Left kidney (tissue), 2 donors: Measurements from ENCODE around the gene TAF10. TPM values are rescaled to one million over a fixed set of nuclear protein-coding genes. Genes with fewer than 3 reads are reported as not detected.
A peak's percentile ranks its signal among the peaks of the same experiment; 100 is the strongest.

ENCODE experiments used
- DNase-seq: peaks from one replicate; pipeline ENCODE4 v3.0.0-alpha.2; 2013
- polyA plus RNA-seq: library from polyadenylated mRNA; unstranded; fragments of 120-200 nt; gene quantifications from one replicate; pipeline ENCODE4 v1.2.1, GENCODE V29; 2013; ENCODE audit not compliant: insufficient read length

The TAF10 gene
- polyA plus RNA-seq, 1 donor: 67.1 TPM

DNA sequence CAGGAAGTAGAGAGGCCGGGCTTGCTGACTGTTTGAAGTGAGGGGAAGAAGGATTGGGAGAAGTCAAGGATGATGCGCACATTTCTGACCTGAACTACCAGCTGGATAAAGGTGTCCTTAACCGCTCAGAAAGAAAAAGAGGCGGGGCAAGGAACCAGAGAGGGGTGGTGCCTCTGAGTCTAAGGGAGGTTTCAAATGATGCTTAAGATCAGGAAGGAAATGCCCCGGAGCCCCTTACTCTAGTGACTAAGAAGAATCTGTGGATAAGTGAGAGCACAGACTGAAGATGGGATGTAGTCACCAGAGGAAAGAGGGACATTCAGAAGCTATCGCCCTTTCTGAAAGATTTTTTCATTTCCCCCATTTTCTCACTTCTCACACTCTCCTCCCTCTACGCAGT, 30.9 kb upstream of the TAF10 start:
- no peak for DNase-seq

DNA sequence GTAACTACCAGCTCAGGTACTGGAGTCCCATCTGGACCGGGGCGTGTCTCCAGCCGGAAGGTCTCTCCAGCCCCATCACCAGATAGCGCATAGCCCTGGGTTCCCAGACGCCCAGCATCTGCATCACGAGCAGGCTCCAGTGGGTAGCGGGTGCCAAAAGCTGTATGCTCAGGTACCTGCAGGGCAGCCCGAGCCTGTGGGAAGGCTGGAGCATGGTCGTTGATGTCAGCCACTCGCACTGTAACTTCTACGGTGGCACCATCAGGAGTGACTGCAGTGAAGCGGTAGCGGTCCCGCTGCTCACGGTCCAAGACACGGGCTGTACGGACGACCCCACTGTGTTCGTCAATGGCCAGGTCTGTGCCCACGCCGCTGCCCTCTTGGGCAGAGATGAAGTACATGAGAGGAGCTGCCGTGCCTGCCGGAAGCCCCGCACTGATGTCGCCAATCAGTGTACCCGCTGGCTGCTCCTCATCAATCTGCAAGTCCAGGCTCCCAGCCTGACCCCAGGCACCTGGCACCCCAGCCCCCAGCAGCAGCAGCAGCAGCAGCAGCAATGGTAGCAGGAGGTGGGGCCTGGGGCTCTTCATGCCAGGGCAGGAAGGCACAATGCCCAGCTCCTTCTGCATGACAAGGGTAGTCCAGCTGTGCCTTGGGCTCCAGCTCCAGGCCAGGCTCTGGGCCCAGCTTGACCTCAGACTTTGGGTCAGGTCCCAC, 29.1 kb upstream of the TAF10 start:
- DNase-seq: no peak

DNA sequence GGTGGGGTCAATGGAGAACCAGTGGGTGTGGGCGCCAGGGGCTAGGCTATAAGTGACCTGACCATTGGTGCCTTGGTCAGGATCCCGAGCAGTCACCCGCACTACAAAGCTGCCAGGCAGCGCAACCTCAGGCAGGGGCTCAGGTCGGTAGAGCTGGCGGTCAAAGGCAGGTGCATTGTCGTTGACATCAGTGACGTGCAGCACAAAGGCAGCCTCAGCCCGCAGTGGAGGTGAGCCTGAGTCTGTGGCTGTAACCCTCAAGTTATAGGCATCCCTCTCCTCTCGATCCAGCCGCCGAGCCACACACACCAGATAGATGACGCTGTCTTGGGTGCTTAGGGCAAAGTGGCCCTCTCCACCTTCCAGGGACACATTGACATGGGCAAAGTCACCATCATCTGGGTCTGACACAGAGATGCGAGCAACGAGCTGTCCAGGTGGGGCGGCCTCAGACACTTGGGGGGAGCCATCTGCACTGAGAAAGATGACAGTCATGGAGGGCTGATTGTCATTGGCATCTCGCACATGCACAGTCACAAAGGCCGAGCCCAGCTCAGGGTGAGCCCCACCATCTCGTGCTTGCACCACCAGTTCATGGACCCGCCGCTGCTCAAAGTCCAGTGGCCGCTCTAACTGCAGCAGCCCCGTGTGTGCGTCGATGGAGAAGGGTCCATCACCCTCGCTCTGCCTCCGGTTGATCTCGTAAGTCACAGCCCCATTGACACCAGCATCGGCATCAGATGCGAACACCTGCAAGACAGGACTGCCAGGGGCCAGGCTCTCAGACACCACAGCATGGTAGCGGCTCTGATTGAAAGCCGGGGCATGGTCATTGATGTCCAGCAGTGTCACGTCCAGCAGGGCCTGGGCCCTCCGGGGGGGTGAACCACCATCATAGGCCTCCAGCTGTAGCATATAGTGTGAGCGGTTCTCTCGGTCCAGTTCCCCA, 28.3 kb upstream of the TAF10 start:
- no peak for DNase-seq

DNA sequence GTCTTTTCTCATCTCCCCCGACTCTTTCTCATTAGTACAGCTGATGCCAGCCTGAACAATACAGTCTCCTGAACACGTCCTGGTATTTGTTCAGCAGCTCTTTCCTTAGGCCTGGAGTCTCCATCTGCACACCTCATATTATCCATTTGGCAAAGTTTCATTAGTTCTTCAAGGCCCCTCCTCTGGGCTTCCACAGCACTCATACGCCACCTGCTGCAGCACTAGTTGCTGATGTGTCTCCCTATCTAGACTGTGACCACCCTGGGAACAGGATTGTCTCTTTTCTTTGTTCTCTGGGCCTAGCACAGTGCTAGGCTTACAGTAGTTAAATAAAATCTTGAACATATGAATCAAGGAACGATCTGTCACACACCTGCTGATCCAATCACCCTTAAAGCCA, 26.4 kb upstream of the TAF10 start:
- no peak for DNase-seq

DNA sequence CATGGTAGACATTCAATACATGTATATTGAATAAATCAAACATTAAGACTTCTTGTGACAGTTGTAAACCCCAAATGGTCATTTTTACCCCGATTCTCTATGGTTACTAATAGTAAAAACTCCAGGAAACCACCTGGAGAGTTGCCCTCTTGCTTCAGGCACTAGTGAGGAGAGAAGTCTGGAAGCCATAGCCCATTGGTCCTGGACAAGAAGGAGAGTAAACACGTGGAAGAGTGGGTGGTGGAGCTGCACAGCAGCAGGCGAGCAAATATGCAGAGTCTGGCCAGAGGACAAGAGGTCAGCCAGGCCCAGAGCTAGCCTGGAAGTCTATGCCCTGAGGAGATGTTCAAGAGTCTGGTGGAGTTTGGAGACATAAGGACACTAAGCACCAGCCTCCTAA, 25.9 kb upstream of the TAF10 start:
- no peak for DNase-seq

DNA sequence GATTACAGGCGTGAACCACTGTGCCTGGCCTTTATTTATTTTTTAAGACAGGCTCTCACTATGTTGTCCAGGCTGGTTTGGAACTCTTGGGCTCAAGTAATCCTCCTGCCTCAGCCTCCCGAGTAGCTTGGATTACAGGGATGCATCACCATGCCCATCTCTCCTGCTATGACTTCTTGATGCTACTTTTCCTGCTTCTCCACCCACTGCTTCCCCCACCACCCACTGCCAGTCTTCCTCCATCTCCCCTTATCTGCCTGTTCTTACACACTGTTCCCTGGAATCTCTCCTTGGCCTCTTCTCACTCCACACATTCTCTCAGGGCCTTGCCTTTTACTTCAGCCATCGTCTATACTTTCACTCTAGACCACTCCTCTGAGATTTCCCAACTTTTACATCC, 24.5 kb upstream of the TAF10 start:
- no peak for DNase-seq

DNA sequence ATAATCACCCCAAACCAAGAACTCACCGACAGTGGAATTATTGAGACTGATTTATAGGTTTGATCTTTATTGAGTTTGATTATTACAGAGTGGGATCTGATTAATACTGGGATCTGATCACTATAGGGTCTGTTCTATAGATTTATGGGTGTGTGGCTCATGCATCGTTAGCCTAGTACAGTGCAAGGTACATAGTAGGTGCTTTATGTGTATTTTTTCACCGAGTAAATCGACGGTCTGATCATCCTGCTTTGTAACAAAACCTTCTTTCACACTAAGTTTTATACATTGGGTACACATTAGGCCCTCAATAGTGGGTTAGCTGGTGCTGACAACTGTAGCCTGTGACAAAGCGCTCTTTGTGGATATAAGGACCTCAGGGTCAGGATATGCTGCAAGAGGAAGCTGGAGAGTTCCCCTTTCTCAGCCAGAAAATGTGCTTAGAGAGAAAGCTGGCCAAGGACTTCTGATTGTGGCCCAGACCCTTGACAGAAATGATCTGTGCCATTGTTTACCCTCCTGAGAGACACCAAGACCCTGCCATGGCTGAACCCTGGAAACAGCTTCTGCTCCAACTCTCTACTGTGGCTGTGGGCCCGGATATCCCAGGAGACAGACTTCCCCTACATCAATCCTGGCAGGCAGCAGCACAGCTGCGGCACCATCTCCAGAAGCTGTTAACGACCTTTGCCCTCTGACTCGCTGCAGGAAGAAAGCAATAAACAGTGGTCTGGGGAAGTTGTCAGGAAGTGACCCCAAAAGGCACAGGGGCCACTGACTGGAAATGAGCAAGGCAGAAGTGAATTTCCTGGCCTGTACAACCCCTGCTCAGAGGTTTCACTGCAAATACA, 23.3 kb upstream of the TAF10 start:
- DNase-seq: peak; percentile 66

DNA sequence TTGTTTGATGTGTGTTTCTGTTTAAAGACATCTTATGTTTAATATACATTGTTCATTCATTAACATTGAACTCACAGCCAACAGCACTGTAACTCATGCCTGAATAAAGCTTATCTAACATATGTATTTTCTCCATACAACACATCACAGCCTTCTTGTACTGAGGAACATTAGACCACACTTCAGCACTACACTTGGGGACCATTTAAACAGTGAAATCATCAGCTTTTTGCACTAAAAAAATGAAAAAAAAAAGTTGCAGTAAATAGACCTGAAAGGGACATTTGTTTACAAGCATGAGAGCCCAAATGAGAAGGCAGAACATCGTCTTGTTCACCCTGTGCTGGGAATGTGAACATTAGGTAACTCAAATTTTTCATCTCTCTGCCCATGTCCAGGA, 22.5 kb upstream of the TAF10 start:
- no peak for DNase-seq

DNA sequence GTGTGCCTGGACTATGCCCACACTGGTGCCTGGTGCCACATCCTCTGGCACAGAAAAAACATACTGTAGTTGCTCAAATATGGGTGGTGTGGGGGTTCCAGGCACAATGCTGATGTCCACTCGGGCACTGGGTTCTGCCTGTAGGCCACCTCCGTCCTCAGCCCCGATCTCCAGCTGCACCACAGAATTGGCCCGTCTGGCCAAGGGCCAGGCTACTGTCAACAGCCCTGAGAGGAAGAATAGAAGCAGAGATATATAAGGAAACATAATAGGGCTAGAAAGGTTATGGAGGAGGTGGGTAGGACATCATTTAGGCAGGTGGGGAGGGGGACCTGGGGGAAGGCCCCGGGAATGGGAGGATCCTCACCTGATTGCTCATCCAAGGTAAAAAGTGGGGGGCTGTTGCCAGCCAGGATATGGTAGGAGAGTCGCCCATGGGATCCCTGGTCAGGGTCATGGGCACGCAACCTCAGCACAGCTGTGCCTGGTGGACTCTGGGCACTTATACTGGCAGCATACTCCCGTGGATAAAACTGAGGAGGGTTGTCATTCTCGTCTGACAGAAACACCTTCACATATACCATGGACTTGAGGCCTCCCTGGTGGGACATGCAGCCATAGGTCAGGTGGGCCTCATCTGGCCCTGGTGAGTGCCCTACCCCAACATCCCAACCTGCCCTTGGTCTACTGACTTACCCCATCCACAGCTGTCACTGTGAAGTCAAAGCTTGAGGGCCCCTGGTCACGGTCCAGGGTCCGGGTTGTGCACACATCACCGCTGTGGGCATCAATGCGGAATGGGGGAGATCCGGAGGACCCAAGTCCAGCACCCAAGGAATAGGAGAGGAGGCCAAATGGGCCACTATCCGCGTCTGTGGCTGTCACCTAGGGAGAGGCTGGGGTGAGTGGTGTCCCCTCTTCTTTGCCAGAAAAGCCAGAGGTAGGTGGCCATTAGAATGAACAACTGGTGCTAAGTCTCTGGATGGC, 21.7 kb upstream of the TAF10 start:
- no peak for DNase-seq

DNA sequence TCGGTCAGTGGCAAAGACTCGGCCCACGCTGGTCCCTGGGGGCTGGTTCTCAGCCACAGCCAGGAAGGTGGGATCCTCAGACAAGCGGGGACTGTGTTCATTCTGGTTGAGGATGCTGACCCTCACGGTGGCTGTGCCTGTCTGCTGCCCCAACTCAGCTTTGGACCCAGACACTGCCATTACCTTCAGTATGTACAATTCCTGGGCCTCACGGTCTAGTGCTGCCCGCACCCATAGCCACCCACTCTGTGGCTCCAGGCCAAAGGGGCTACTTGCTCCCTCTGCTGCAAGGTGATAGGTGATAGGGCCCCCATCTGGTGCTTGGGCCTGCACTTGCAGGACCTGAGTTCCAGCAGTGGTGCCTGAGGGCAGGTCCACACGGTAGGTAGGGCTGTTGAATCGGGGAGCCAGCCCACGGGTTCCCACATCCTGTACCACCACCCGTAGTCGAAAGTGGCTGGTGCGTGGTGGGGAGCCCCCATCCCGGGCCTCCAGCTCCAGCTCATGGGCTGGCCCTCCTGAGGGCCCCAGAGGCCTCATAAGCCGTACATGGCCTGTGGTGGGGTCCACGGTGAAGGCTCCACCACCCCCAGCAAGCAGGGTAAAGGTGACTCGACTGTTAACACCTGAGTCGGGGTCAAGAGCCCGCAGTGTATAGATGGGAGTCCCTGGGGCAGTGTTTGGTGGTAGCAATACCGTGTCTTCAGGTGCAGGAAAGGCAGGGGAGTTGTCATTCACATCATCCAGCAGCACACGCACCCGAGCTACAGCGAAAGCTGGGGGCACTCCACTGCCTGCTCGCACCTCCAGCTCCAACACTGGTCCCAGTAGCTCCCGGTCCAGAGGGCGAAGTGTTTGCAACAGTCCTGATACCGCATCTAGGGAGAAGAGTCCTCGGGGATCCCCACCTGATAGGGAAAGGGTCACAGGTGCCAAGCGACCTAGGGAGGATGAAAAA, 20.4 kb upstream of the TAF10 start:
- DNase-seq: no peak

DNA sequence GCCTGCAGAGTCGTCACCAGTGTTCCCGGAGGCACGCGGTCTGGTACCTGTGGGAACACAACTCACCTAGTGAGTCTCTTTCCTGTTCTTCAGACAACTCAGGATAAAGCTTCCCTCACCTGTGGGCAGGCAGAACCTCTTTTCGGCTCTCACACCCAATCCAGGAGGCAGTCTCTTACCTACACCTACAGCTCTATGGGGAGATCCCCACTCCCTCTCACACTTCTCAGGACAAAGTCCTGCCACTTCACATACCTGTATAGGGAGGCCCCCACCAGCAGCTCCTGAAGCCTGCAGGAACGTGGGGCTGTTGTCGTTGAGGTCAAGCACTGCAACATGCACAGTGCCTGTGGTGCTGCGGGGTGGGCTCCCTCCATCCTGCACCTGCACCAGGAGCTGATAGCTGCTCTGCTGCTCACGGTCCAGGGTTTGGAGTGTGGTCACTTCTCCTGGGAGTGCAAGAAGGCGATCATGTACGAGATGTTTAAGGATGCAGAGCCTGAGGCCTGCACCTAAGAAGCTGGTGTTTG, 19.4 kb upstream of the TAF10 start:
- DNase-seq: no peak

DNA sequence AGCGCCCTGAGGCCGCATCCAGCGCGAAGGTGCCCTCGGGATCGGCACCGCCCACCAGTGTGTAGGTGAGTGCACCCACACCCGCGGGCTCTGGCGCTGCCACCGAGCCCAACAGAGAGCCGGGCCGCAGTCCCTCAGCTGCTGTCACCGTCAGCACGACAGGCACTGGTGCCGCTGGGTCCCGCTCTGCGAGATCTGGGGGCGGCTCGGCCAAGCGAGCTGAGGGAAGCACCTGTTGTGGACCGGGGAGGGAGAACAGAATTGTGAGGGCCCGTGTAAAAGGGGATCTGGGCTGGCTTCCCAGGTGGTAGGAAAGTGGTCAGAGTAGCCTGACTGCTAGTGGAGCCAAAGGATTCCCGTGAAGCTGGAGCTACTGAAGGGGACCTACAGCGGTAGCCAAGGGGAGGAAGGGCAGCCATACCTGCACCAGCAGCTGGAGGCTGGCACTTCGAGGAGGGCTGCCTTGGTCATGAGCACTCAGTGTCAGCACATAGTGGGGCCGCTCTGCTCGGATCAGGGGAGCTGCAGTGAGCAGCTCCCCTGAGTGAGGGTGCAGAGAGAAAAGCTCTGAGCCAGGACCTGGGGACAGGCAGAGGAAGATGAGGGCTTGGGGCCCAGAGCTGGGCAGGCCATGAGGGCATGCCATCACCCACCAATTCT, 18.7 kb upstream of the TAF10 start:
- DNase-seq: no peak

DNA sequence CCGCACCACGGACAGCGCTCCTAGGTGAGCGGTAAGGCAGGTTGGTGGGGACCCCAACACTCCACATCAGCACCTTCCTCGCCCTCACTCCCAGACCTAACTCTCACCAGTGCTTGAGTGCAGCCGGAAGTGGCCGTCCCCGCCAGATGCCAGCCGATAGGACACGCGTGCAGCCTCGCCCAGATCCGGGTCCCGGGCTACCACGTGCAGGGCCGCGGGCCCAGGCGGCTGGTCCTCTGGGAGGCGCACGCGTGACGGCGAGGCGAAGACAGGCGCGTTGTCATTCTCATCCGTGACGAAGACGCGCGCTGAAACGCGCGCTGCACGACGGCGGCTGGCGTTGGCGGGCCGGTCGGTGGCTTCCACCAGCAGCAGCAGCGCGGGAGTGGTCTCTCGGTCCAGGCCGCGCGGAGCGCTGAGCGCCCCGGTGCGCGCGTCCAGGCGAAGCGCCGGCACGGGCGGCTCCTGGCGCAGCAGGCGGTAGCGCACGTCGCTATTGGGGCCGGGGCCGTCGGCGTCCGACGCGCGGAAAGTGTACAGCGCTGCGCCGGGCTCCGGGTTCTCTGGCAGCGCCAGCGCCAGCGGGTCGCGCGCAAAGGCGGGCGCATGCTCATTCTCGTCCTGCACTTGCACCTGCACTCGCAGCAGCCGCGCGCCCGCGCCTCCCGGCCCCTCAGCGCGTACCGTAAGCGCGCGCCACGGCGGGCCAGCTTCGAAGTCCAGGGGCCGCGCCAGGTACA, 18.0 kb upstream of the TAF10 start:
- DNase-seq: peak; percentile 31

DNA sequence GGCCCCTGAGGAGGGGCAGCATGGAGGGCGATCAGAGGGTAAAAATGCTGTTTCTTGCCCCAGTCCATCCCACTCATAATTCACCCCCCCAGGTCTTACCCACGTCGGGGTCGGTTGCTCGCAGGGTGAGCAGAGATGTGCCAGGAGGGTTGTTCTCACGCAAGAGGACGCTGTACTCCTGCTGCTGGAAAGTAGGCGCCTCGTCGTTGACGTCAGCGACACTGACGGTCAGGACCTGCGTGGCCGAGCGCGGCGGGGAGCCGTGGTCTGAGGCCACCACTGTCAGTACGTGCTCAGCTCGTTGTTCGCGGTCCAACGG, 17.5 kb upstream of the TAF10 start:
- no peak for DNase-seq

DNA sequence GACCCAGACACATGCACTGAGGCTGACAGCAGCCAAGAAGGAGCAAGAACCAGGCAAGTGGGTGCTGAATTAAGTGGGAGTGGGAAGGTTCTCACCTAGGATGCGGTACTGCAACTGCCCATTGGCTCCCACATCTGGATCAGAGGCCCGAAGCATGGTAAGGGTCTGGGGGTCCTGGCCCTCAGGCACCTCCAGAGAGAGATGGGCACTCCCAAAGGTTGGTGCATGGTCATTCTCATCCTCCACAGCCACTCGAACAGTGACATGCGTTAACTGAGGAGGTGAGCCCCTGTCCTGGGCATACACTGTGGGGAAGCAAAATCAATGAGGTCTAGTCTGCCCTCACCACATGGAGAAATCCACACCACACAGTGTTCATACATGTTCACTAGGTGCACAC, 16.5 kb upstream of the TAF10 start:
- DNase-seq: no peak

DNA sequence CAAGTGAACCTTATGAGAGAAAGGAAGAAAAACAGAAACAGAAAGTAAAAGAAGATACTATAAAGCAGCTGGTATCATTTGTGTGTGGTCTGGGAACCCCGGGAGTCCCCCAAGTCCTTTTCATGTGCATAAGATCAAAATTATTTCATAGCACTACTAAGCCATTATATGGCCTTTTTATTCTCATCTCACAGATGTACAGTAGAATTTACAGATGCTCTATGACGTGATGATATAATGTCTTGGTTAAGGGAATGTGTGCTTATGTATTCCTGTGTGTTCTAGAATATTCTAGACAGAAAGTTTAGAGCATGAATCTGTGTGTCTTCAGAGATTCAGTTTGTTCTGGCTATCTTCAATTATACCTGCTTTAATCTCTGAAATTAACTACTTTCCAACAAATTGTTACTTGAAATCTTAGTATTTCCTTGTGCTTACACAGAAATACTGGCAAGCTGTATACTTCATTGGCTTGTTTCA, 15.8 kb upstream of the TAF10 start:
- DNase-seq: no peak

DNA sequence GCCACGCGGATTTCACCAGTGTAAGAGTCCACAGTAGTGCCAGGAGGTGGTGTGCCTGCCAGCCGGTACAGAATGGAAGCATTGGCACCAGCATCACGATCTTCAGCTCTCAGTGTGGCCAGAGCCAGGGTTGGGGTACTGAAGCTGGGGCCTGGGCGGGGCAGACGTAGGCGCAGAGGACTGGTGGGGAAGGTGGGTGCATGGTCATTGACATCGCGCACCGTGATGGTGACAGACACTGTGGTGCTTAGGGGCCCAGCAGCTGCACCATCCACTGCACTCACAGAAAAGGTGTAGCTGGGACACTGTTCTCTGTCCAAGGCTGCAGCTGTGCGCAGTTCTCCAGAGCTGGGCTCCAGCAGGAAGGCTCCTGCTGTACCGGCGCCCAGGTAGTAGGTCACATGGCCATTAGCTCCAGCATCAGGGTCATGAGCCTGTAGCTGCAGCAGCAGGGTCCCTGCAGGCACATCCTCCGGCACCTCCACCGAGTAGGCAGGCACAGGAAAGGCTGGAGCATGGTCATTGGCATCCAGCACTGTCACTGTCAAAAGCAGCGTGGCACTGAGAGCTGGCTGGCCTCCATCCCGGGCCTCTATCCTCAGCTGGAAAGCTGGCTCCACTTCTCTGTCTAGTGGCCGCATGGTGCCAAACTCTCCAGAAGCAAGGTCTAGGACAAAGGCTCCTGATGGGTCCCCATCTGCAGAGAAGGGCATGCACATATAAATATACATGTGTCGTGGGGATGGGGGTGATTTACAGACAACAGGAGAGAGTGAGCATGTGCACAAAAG, 15.2 kb upstream of the TAF10 start:
- no peak for DNase-seq
